GM19452 (cell line): ENCODE results near the gene SHROOM4.

ENCODE experiments used
- ATAC-seq: cut with Tn5 transposase; IDR thresholded peaks from one replicate; pipeline ENCODE4 v1.9.1; 2021; ENCODE audit not compliant: unreplicated experiment

SHROOM4 gene

GRCh38 chrX:50813843-50814661 lies at the start of gene SHROOM4:
Gene SHROOM4 (minus strand): TSS chrX:50814194. CDS start chrX:50814018, 176 bp downstream.
- no peak for ATAC-seq

DNA sequence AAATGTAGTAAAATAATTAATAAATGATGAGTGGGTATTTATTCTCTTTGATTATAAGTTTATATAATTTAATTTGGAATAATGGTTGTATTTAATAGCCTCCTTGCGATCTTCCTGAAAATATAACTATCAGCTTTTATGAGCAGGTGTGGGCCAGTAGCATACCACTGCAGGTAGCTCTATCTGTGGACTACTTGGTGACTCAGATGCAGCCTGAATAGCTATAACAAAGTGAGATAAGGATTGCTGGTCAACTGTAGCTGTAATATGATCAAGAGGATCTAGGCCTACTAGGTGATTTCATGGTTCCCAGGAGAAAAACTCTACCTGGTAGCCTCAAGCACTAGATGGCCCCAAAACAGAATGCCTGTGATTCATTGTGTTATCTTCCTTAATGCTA lies 49.5 kb upstream of the SHROOM4 start:
- ATAC-seq, result no peak

DNA sequence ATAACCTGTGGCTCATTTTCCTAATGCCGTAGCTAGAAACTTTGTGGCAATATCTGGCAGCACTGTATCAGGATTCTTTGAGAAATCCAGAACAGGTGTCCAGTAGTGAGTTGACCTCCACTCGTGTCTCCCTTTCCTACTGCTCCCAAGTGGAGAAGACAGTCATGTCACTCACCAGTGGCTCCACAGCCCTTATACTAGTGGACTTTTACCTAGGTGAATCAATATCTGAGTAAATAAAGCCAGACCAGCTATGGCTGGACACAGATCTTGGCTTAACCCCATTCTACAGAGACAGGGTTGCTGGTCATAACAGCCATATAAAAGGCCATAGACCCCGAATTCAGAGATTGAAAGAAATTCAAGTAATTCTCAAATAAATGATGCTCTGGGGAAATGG lies 46.5 kb upstream of the SHROOM4 start:
- no peak for ATAC-seq

- no peak for ATAC-seq
Measured at GRCh38 chrX:50858548-50858947, 44.6 kb upstream of the SHROOM4 start.

- ATAC-seq, result no peak
Measured at GRCh38 chrX:50853399-50853798, 39.4 kb upstream of the SHROOM4 start.

GRCh38 chrX:50852524-50852923 lies 38.5 kb upstream of the SHROOM4 start:
- ATAC-seq, result no peak

DNA sequence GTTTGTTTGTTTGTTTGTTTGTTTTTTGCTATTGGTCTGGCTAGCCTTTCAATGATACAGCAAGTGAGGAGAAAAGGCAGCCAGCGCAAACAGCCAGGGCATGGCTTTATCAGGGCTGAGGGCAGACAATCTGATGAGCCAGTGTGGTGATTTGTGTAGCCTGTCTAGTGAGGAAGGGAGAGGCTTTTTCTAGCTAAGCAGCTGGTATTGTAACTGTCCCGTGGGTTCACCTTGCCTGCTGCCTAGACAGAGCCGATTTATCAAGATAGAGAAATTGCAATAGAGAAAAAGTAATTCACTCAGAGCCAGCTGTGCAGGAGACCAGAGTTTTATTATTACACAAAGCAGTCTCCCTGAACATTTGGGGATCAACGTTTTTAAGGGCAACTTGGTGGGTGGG lies 28.2 kb upstream of the SHROOM4 start:
- no peak for ATAC-seq

DNA sequence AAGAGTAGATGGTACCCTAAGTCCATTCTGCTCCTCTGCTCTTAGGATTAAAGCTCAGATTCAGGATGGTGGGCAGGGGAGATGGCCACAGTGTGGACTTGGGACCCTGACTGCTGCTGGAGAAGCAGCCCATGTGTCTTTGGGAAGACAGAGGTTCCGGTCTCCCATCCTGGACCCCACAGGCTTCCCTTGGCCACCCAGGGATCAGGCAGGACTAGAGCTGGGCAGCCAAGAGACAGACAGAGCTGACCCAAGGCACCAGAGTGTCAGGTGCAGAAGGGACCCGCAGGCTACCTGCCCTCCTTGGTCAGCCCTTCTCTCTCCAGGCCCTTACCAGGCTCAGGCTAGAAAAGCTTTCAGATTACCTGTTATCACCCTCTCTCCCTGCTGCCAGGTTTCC lies 25.7 kb upstream of the SHROOM4 start:
- no peak for ATAC-seq

- no peak for ATAC-seq
Measured at GRCh38 chrX:50838820-50839600, 25.0 kb upstream of the SHROOM4 start.

GRCh38 chrX:50827996-50828395 lies 14.0 kb upstream of the SHROOM4 start:
- ATAC-seq, result no peak

DNA sequence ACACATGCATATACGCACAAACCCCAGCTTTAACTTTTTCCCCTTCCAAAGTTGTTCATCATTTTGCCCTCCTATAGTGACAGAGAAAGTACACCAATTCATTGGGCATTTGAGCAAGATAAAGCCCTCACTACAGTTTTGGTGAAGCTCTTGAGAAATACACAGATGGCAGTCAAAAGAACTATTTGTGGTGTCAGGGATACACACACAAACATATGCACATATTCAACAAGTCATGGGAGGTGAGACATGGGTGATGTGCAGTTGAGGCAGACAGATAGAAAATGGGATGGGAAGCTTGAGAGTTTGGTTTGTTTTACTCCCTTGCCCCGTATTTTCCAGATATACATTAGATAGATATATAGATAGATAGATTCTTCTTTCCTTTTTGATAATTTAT lies 11.8 kb upstream of the SHROOM4 start:
- no peak for ATAC-seq

DNA sequence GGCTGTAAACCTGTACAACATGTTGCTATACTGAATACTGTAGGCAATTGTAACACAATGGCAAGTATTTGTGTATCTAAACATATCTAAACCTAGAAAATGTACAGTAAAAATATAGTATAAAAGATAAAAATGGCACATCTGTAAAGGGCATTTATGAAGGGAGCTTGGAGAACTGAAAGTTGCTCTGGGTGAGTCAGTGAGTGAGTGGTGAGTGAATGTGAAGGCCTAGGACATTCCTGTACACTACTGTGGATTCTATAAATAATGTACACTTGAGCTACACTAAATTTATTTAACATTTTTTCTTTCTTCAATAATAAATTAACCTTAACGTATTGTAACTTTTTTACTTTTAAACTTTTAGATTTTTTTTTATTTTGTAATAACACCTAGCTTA lies 5.0 kb upstream of the SHROOM4 start:
- no peak for ATAC-seq

DNA sequence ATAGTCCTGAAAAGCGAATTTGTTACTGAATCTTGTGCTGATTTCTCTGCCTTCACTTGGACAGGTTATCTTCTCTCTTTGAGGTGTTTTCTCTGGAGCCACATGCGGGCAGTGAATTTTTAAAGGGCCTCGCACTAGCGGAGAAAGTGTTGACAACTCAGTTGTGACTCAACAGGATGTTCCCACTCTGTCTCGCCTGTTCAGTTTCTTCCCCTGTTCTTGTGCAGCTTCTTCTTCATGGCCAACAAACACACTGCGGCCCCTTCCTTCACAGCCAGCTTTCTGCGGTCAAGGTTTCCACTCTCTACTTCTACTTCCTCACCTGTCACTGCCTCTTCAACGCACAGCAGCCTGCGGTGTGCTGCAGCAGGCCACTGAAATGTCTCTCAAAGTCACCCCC lies 1.1 kb upstream of the SHROOM4 start:
- ATAC-seq, result no peak

DNA sequence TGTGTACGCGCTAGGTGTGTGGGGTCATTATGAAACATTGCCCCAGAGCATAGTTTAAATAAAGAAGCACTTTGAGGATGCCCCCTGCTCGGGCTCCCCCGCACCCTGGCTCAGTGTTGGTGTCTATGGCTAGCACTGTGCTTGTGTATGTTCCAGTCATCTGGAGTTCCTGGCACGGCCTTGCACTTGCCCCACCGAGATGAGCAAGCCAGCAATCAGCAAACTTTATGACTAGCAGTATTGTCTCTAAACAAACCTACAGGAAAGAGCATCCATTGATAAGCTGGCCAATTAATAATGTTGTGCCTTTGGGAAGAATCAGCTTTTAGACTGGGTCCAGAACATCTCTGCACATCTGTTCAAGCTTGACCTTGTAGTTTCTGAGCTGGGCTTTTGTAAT lies 707 bp upstream of the SHROOM4 start:
- no peak for ATAC-seq

- no peak for ATAC-seq
Measured at GRCh38 chrX:50812995-50813842, 775 bp downstream of the SHROOM4 start.

DNA sequence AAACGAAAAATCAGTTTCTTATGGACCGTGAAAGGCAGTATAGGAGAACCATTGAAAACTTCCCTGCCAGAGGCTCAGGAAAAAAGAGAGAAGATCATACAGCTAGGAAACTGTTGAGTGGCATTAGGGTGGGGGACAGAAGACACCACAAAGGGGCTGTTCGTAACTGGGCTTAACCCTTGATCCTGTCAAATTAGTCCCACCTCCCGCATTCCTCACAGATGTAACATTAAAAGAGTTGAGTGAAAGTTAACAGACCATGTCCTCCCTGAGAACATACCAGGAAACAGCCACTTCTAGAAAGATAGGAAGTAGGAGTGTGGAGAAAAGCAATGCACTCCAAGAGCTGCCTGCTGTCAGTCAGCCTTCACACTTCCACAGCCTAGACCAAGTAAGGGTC lies 8.7 kb downstream of the SHROOM4 start:
- ATAC-seq, result no peak

DNA sequence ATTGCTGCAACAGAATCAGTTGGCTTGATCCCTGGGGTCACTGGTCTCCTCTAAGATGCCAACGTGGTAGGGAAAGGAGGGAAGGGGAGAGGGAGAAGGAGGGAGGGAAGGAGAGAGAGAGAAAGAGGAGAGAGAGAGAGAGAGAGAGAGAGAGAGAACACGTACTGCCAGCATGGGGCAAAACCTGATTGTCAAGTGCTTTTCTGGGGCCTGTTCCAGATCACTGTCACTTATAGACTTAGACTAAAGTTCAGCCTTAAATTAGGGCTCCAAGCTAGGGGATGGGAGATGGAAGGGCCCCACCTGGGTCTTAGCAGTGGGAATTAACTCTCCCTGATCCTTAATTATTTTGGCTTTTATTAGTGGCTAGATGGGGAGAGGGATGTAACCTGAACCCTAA lies 12.9 kb downstream of the SHROOM4 start:
- no peak for ATAC-seq

DNA sequence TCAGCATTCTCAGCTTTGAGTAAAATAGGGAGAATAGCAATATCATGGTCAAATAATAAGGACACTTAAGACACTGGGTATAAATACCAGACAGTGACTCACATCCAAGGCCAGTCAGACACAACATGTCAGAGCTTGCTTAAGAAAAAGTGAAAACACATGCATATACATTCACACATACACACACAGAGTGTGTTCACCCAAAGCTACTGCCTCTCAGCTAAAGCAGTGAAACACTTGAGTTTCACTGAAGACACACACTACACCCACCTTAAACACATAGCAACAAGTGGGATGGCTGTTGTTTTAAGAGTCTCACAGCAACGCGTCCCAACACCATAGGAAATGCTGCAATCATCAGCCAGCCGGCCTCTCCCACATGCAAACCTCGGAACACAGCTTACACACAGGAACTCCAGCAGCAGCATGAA lies 14.4 kb downstream of the SHROOM4 start:
- ATAC-seq, result no peak

- ATAC-seq, result no peak
Measured at GRCh38 chrX:50798783-50799182, 15.2 kb downstream of the SHROOM4 start.

DNA sequence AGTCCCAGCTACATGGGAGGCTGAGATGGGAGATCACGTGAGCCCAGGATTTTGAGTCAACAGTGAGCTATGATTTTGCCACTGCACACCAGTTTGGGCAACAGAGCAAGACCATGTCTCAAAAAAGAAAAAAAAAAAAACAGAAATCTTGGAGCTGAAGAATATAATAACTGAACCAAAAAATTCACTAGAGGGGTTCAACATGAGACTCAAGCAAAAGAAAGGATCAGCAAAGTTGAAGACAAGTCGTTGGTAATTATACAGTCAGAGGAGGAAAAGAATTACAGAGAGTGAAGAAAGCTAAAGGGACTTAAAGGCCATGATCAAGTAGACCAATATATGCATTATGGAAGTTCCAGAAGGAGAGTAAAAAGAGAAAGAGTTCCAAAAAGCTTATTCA lies 26.9 kb downstream of the SHROOM4 start:
- ATAC-seq, result no peak

DNA sequence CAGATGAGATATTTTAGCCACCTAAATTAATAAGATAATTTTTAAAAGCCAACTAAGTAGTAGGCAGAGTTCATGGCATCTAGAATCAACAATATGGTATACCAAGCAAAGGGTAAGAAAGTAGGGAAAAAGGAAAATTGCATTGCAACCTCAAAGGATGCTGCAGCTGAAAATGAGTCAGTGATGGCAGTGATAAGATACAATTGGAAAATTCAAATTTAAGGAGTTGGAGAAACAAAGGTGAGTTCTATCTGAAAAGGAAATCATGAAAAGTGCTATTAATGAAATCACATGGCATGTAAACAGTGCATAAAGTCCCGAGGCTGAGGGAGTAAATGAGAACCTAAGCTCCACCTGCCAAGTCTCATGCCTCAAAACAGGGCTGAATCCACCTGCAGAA lies 33.9 kb downstream of the SHROOM4 start:
- ATAC-seq, result no peak
